NCI-H2171 treated with DMSO at 0.1 percent for 48 hours (cell line): ENCODE results near the gene PCSK5.
"Not testable (repeated sequence)": the region's sequence is repeated elsewhere in the genome, so short reads cannot be mapped to it uniquely, and the experiment has no call there.

Source experiments
- DNase-seq: peaks from one replicate; lab custom pipeline; 2025; lab: John Stamatoyannopoulos, UW

Gene PCSK5

DNA sequence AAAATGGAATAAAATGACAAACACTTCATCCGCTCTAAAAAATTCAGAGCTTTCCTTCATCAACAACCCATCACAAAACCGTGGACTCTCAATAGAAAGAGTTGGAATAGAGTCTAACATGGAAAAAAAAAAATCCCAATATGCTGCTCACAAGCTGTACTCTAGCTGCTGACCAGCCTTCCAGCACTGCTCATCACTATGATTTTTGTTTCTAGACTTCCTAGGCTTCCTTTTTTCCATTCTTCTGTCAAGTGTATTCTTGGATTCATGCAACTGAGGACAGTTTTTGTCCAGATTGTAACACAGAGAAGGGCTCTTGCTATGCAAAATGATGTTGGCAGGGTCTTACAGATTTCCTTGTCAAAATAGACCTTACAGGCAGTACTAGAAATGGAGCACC is 469.3 kb downstream of the PCSK5 start:
- no peak for DNase-seq

DNA sequence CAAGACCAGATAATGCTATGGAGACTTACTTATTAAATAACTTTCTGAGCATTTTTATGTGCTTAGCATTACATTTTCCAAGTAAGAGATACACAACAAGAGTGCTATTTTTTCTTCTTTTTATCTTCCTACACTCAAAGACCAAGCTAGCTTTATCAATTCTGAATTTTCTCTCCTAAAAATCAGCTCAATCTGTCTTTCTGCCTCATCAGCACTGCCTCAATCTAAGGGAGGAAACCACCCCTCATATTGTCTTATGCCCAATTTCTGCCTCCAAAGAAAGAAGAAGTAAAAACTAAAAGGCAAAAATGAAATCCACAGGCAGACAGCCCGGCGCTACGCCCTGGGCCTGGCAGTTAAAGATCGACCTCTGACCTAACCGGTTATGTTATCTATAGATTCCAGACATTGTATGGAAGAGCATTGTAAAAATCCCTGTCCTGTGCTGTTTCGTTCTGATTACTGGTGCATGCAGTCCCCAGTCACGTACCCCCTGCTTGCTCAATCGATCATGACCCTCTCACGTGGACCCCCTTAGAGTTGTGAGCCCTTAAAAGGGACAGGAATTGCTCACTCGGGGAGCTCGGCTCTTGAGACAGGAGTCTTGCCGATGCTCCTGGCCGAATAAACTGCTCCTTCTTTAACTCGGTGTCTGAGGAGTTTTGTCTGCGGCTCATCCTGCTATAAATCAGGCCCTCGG is 472.0 kb downstream of the PCSK5 start:
- not testable (repeated sequence) for DNase-seq

DNA sequence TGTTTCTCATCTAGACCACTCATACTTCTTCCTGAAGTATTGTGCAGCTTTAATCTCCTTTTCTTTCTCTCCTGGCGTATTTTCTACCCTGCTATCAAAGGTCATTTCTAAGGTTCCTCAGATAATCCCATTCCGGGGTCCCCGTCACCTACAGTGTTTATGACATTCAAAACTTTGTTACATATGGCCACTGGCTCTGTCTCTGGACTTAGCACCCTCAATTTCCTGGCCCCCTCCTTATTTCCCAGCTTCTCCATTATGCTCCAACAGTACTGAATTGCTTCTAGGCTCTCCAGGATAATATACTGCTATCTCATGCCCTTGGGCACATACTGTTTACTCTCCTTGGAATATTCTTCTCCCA is 472.5 kb downstream of the PCSK5 start:
- no peak for DNase-seq

DNA sequence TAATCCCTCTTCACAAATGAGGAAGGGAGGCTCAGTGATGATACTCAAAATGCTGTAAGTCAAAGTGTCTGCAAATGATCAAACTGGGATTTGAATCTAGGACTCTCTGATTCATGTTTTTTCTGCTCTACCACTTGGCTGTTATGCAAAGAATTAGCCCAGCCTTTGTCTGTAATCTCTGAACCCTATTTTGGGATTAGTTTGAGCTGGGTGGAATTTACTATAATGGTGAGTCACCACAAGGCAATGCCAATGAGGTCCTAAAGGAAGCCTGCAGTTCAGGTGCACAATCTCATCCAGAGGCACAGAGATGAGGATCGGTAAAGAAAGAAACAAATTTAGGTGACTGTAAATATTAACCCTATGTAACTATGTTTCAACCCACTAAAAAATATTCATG is 474.6 kb downstream of the PCSK5 start:
- no peak for DNase-seq

GRCh38 chr9:76366275-76366674 is 475.8 kb downstream of the PCSK5 start:
- no peak for DNase-seq

DNA sequence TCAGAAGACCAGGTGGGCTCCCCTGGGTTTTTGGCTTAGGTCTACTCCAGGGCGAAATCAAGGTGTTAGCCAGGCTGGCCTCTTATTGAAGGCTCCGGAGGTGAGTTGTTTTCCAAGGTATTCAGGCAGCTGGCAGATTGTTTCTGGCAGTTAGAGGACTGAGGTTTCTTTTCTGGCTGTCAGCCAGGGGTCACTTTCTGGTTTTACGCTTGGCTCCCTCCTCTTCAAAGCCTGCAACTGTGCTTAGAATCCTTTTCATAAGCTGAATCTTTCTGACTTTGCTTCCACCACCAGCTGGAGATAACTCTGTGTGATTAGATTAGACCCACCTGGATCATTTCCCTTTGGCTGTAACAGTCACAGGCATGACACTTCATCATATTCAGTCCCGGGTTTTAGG is 479.1 kb downstream of the PCSK5 start:
- peak; percentile 86 for DNase-seq

GRCh38 chr9:76370396-76371023 is 480.0 kb downstream of the PCSK5 start:
- DNase-seq: no peak

- no peak for DNase-seq
These were observed 481.4 kb downstream of the PCSK5 start for GRCh38 chr9:76371901-76372300.

- DNase-seq: no peak
These were observed 481.9 kb downstream of the PCSK5 start for GRCh38 chr9:76372336-76372735.

- no peak for DNase-seq
These were observed 482.8 kb downstream of the PCSK5 start for GRCh38 chr9:76373173-76373783.

- DNase-seq: no peak
These were observed 483.5 kb downstream of the PCSK5 start for GRCh38 chr9:76373784-76374474.

DNA sequence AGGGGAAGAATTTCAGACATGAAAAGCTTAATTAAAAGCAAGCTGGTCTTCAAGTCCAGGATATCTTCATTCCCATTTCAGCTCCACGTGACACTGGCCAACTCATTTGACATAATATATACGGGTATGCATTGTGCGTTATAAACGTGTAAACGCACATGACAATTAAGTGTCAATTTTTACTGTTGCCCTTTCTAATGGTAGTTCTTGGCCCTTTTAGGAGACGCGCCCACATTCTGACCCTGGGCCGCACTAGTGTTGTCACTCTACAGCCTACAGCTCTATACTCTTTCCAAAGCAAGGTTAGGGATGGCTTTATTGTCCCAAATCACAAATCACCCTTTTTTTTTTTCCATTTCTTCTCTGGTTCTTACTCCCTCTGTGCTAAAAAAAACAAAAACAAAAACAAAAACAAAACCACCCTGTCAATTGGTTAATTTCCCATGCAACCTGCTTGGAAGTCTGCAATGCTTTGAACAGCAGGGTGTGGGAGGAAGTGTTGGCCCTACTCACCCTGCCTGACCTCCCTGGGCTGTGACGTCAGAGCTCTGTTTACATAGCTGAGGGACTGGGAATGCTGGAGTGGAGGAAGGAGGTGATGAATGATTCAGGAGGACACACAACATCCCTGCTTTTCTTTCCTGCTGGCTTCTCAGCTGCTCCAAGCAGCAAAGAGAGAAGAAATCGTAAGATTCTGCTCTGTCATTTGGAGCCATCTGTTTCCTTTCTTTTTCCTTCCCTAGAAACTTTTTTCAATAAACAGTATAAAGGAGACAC is 484.5 kb downstream of the PCSK5 start:
- DNase-seq: no peak

- no peak for DNase-seq
These were observed 487.3 kb downstream of the PCSK5 start for GRCh38 chr9:76377791-76378190.

GRCh38 chr9:76378367-76379073 is 488.0 kb downstream of the PCSK5 start:
- DNase-seq: no peak

DNA sequence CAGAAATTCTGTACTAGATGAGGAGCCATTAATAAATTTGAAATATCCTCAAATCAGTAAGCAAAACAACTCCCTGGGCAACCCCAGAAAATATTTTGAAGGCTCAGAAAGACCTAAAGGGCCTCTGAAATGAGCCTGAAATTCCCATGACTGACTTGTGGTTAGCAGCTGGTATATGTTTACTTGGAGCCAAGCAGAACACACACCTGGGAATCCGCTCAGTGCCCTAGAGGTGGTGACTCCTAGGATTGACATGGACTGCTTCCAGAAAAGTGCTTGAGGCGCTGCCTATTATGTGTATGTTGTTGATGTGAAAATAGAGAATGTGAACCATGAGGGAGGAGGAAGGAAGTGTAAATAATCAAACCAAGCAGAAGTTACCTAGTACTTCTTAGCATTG is 489.0 kb downstream of the PCSK5 start:
- peak; percentile 93 for DNase-seq

GRCh38 chr9:76390656-76391055 is 500.2 kb downstream of the PCSK5 start:
- no peak for DNase-seq

GRCh38 chr9:76394195-76394959 is 503.9 kb downstream of the PCSK5 start, which contains the start of gene RFK:
Gene RFK, minus strand, starts transcription at chr9:76394426. Its CDS starts 255 bp downstream, at chr9:76394171.
- peak; percentile 93 for DNase-seq

- peak; percentile 76 for DNase-seq
These were observed 504.4 kb downstream of the PCSK5 start for GRCh38 chr9:76394960-76395252.

GRCh38 chr9:76395381-76395780 is 504.9 kb downstream of the PCSK5 start:
- DNase-seq: no peak

- no peak for DNase-seq
These were observed 505.7 kb downstream of the PCSK5 start for GRCh38 chr9:76396144-76396543.

- no peak for DNase-seq
These were observed 506.1 kb downstream of the PCSK5 start for GRCh38 chr9:76396597-76396996.
